Measurements from ENCODE around the gene KLHL36. TPM values are rescaled to one million over a fixed set of nuclear protein-coding genes. Genes with fewer than 3 reads are reported as not detected.
"Not testable (repeated sequence)": the region's sequence is repeated elsewhere in the genome, so short reads cannot be mapped to it uniquely, and the experiment has no call there.

KLHL36 gene
- total RNA-seq, 1 experiment from 2014 or later = 36.7 TPM

GRCh38 chr16:84631886-84632285 lies 16.4 kb upstream of the KLHL36 start:
- no peak overlapping the region for H4K91ac ChIP-seq (ENCODE audit: insufficient read length, low read depth, low read length)
- H3K18ac ChIP-seq (ENCODE audit: insufficient read length, low read depth, low read length) = no peak overlapping the region
- no peak overlapping the region for H2AK5ac ChIP-seq (ENCODE audit: insufficient read length, low read length)
- no peak overlapping the region for H3K56ac ChIP-seq (ENCODE audit: insufficient read length, low read depth, low read length)
- no peak overlapping the region for H3K14ac ChIP-seq (ENCODE audit: insufficient read depth, low read length)
- H3K23ac ChIP-seq (ENCODE audit: insufficient read length, low read depth, low read length) = no peak overlapping the region
- H3K4me2 ChIP-seq (ENCODE audit: insufficient read depth, insufficient read length, low read length) = no peak overlapping the region
- H3K9ac ChIP-seq (ENCODE audit: extremely low read depth, insufficient read length, low read length) = no peak overlapping the region
- TF ChIP-seq CTCF (conservative IDR thresholded peaks at IDR 0.05) = no peak
- no peak overlapping the region for H4K8ac ChIP-seq (replicated peaks; ENCODE audit: insufficient read length, low read depth, low read length)
- no peak overlapping the region for H2BK20ac ChIP-seq (ENCODE audit: low read depth, low read length, poor library complexity, severe bottlenecking)
- H3K27ac ChIP-seq (ENCODE audit: insufficient read length, low read depth, low read length) = no peak overlapping the region
- H3K23me2 ChIP-seq (ENCODE audit: insufficient read length, low read depth, low read length, poor library complexity, severe bottlenecking) = no peaks in the 10 kb centered on the region
- no peak overlapping the region for H2BK5ac ChIP-seq (ENCODE audit: insufficient read length, low read length)
- no peak overlapping the region for H3K4ac ChIP-seq (ENCODE audit: low read depth, low read length)
- no peak overlapping the region for H2AFZ ChIP-seq (ENCODE audit: low read length)
- no peak overlapping the region for H4K5ac ChIP-seq (ENCODE audit: insufficient read length, low read depth, low read length)
- H3K27ac Mint-ChIP-seq = no peak overlapping the region
- H3K4me3 Mint-ChIP-seq = no peak overlapping the region
- no peaks in the 10 kb centered on the region for H3K36me3 Mint-ChIP-seq (ENCODE audit: insufficient read depth in 1 of 3, low read depth in 3 of 3)
- H3K27me3 Mint-ChIP-seq (ENCODE audit: low read depth) = no peaks in the 10 kb centered on the region; the same call in 1 of the 2 replicates
- H3K27me3 ChIP-seq (ENCODE audit: insufficient read depth, low read length) = no peaks in the 10 kb centered on the region
- no peak overlapping the region for H2BK120ac ChIP-seq (ENCODE audit: low read depth, low read length, poor library complexity, severe bottlenecking)
- H3K79me1 ChIP-seq (ENCODE audit: insufficient read depth, low read depth, low read length, poor library complexity, severe bottlenecking) = no peaks in the 10 kb centered on the region
- no peaks in the 10 kb centered on the region for H3K9me3 Mint-ChIP-seq
- DNase-seq = no peak
- no peaks in the 10 kb centered on the region for H3K79me2 ChIP-seq (ENCODE audit: insufficient read depth, low read length)
- H3K9me3 ChIP-seq (ENCODE audit: control insufficient read depth, low read depth, low read length) = no peaks in the 10 kb centered on the region
- no peak overlapping the region for H3T11ph ChIP-seq (ENCODE audit: low read length)
- H4K20me1 ChIP-seq (ENCODE audit: control insufficient read depth, insufficient read depth, insufficient read length) = no peaks in the 10 kb centered on the region
- WGBS (ENCODE audit: extremely low coverage, insufficient read length, low lambda C conversion rate) = no CpG with 5 or more reads among the region's 6 CpGs
- H3K4me1 ChIP-seq (ENCODE audit: insufficient read depth, low read length) = no peaks in the 10 kb centered on the region; the same call in 1 of the 2 replicates
- H3K4me1 Mint-ChIP-seq = peaks cover 2 to 17% of the 10 kb centered on the region in 2 experiments; a peak in 3 of 4 replicates
- H2BK12ac ChIP-seq (ENCODE audit: insufficient read length, low read depth, low read length) = no peak overlapping the region
- H2BK15ac ChIP-seq (ENCODE audit: low read depth, low read length) = no peak overlapping the region

- not testable (repeated sequence) for H3K4me1 ChIP-seq (ENCODE audit: insufficient read depth, low read length); H3K27ac ChIP-seq (ENCODE audit: insufficient read length, low read depth, low read length); H2BK15ac ChIP-seq (ENCODE audit: low read depth, low read length); H3K79me1 ChIP-seq (ENCODE audit: insufficient read depth, low read depth, low read length, poor library complexity, severe bottlenecking); H3K14ac ChIP-seq (ENCODE audit: insufficient read depth, low read length); DNase-seq; H3K18ac ChIP-seq (ENCODE audit: insufficient read length, low read depth, low read length); H3K23ac ChIP-seq (ENCODE audit: insufficient read length, low read depth, low read length); H3K36me3 Mint-ChIP-seq (ENCODE audit: insufficient read depth in 1 of 3, low read depth in 3 of 3); H2BK20ac ChIP-seq (ENCODE audit: low read depth, low read length, poor library complexity, severe bottlenecking); H3K9me3 ChIP-seq (ENCODE audit: control insufficient read depth, low read depth, low read length); H3K9ac ChIP-seq (ENCODE audit: extremely low read depth, insufficient read length, low read length); H4K91ac ChIP-seq (ENCODE audit: insufficient read length, low read depth, low read length); H2BK5ac ChIP-seq (ENCODE audit: insufficient read length, low read length); H3K27ac Mint-ChIP-seq; H3K9me3 Mint-ChIP-seq; H3K27me3 Mint-ChIP-seq (ENCODE audit: low read depth); H3K23me2 ChIP-seq (ENCODE audit: insufficient read length, low read depth, low read length, poor library complexity, severe bottlenecking); H4K8ac ChIP-seq (replicated peaks; ENCODE audit: insufficient read length, low read depth, low read length); H3K4me3 Mint-ChIP-seq; H3K4me2 ChIP-seq (ENCODE audit: insufficient read depth, insufficient read length, low read length); H3T11ph ChIP-seq (ENCODE audit: low read length); H3K79me2 ChIP-seq (ENCODE audit: insufficient read depth, low read length); H2AK5ac ChIP-seq (ENCODE audit: insufficient read length, low read length); H3K56ac ChIP-seq (ENCODE audit: insufficient read length, low read depth, low read length); H4K5ac ChIP-seq (ENCODE audit: insufficient read length, low read depth, low read length); H4K20me1 ChIP-seq (ENCODE audit: control insufficient read depth, insufficient read depth, insufficient read length); H2BK12ac ChIP-seq (ENCODE audit: insufficient read length, low read depth, low read length); H3K27me3 ChIP-seq (ENCODE audit: insufficient read depth, low read length); H2BK120ac ChIP-seq (ENCODE audit: low read depth, low read length, poor library complexity, severe bottlenecking); H3K4ac ChIP-seq (ENCODE audit: low read depth, low read length); H2AFZ ChIP-seq (ENCODE audit: low read length)
- no CpG with 5 or more reads among the region's 7 CpGs for WGBS (ENCODE audit: extremely low coverage, insufficient read length, low lambda C conversion rate)
- H3K4me1 Mint-ChIP-seq = peaks cover 2 to 19% of the 10 kb centered on the region in 2 experiments; a peak in 3 of 4 replicates
These were observed 15.4 kb upstream of the KLHL36 start for GRCh38 chr16:84632862-84633261.
